HG03565 (cell line): ENCODE results near the gene COL4A1.

Experiments
- ATAC-seq: cut with Tn5 transposase; IDR thresholded peaks from one replicate; pipeline ENCODE4 v1.9.1; 2021; ENCODE audit warnings: mild to moderate bottlenecking, moderate library complexity; ENCODE audit not compliant: unreplicated experiment

Gene COL4A1

DNA sequence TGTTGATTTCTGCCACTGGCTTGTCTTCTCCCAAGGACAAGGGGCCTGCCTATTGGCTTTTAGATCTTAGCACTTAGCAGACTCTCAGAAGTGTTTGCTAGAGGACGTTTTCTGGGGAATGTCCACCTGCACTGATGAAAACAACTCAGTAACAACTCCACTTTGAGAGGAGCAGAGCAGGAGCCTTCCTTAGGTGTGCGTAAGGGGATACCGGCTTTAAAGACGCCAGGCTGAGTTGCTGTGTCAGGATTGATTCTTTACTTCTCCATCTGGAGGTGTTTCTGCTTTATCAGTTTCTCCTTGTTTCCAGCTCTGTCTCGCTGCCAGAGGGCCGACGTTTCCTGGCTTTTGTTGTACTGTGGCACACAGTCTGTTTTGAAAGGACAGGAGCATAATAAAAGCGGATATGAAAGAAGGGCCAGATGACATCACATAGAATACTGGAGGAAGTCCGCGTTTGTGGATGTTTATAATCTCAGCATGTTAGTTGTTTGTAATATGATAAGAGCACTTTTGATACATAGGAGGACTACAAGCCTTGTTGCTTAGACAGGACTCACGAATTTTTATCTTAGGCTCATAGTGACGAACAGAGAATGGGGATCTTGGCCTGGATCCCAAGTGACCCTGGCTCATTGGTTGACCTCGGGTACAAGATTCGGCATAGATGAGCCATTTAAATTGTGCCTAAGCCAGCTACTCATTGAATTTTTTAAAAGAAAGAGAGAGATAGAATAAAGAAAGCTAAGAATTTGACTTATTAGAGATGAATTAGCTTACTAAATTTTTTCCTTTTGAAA is 34.7 kb upstream of the COL4A1 start:
- peak; percentile 68 for ATAC-seq

GRCh38 chr13:110340812-110341444 is 34.0 kb upstream of the COL4A1 start:
- no peak for ATAC-seq

- ATAC-seq: no peak
Measured at GRCh38 chr13:110339975-110340550, 33.1 kb upstream of the COL4A1 start.

DNA sequence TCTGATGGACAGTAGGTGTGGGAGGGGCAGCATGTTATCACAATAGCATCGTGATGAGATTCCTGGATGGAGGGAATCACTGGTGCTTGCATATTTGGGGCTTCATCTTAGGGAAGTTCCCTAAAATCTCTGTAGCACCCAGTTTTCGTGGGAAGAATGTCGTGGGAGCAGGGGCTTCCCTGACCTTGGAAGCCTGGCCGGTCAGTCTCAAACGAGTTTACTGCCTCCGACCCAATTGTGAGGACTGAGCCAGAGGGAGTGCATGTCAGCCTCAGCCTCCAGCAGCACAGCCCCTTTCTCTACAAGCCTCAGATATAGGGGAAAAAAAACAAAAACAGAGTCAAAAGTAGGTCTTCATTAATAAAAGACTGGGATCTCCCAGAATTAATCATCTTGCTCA is 32.3 kb upstream of the COL4A1 start:
- ATAC-seq: no peak

DNA sequence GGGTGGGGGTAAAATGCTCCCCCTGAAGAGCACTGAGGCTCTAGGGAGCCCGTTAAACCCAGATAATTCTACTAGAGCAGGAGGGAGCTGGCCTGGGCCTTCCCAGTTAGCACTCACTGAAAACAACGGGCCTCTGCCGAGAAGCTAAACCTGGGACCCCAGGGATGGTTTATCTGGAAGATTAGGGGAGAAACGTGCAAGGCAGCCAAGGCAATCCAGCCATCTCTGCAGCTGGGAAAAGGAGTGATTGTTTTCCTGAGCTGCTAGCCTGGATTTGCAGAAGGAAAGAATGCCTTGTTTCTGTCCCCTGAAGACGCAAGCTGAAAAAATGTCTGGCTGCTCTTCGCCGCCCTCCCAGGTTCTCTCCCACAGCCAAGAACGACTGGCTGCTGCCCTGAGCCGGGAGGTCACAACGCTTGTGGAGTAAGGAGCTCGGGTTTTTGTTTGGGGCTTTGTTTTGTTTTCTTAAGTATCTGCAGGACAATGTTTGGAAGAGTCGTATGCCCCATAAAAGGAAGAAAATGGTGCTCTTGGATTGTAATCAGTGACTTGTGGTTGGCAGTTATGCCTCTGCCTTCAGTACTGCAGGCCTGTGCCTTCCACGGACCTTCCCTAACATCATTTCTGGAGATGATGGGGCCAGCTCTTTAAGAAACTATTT is 31.6 kb upstream of the COL4A1 start:
- ATAC-seq: no peak

DNA sequence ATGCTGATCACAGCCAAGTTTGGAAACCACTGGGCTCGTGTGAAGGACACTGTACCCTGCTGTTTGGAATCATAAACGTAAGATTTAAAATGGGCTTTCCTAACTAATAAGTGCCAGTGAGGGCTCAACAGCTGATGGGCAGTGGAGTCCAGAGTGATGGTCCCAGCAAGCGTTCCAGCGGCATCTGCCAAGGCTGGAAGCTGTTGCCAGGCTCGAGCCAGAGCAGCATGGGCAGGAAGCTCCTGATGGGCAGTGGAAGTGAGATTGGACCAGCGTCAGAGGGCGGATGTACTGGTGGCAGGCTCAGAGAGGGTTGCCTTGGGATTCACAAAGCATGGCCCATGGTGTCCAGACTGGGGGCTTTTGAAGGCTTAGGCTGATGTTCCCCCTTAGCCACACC is 30.3 kb upstream of the COL4A1 start:
- no peak for ATAC-seq

- ATAC-seq: no peak
Measured at GRCh38 chr13:110336681-110337080, 29.7 kb upstream of the COL4A1 start.

DNA sequence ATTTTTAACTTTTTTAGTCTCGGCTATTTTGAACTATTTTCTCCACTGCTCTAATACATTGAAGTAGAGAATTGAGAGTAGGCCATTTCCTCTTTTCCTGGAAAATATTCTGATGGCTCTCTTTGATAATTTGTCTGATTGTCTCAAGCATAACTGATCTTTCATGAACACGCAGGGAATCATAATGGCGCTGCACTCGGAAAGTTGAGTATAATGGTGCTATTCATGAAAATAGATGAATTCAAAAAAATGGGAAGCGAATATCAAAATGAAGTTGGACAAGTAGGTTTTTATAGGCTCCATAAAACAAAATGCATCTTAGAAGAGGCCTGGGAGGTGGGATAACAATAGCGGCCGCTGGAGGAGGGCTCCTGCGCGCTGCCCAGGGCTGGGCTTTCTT is 29.2 kb upstream of the COL4A1 start:
- no peak for ATAC-seq

GRCh38 chr13:110334841-110335490 is 28.0 kb upstream of the COL4A1 start:
- ATAC-seq: no peak

DNA sequence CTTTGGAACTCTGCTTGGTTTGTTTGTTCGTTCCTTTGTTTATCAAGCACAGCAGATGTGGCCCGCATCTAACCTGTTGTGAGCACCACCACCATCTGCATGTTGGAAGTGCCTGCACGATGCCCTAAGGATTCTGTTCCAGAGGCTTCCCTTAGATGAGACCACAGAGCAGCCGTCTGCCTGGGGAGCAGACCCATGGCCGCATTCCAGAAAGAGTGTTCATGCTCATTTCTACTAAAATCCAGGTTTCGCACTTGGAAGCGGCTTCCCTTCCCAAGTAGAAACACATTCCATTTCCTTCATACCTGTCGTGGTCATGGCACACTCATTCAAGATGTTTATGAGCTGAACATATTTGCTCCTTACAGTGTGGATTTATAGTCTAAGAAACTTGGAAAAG is 27.3 kb upstream of the COL4A1 start:
- no peak for ATAC-seq

- ATAC-seq: no peak
Measured at GRCh38 chr13:110333837-110334236, 26.9 kb upstream of the COL4A1 start.

DNA sequence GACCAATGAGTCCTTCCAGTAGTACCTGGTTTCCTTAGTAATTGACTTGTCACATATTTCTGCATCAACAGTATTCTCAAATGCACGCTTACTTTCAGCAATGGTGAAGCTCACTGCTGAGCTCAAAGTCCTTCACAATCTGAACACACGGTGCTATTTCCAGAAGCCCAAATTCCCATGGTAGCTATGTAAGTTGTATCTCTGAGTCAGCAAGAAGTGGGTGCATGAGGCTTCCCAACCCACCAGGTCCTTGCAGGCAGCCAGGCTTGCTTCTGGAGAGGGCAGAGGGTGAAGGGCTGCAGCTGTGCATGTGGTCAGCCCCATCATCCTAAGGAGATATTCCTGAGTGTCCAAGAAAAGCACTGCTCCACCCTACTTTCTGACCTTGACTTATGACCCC is 25.8 kb upstream of the COL4A1 start:
- no peak for ATAC-seq

GRCh38 chr13:110331362-110331761 is 24.4 kb upstream of the COL4A1 start:
- ATAC-seq: no peak

- ATAC-seq: no peak
Measured at GRCh38 chr13:110330491-110331011, 23.6 kb upstream of the COL4A1 start.

DNA sequence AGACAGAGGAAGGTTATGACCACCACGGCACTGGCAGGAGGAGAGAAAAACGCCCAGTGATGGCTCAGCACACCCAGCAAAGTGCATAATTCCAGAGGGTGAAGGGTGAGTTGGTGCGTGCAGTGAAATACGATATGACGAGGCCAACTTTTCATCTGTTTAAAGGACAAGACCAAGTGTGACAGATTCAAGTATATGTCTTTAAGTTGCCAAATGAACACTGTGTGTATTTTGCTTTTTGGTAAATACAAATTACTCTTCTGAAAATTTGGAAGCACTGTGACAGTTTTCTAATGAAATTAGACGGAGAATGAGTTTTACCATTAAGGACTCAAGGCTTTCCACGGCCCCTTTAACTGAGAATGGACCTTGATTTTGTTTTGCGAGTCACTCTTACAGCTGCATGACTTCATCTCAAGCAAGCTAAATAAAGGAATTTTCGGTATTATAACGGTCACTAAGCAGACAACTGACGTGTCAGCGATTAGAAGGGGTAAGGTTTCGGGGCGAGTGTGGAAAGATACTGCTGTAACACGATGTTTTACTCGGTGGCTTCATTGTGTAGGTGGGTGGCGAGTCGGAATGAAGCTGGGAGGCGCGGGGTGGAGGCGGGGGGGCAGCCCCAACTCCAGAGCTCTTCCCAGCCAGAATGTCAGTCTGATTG is 23.0 kb upstream of the COL4A1 start:
- ATAC-seq: no peak

GRCh38 chr13:110329258-110329657 is 22.3 kb upstream of the COL4A1 start:
- ATAC-seq: no peak

GRCh38 chr13:110328573-110328972 is 21.6 kb upstream of the COL4A1 start:
- no peak for ATAC-seq

- ATAC-seq: no peak
Measured at GRCh38 chr13:110327051-110327721, 20.2 kb upstream of the COL4A1 start.

DNA sequence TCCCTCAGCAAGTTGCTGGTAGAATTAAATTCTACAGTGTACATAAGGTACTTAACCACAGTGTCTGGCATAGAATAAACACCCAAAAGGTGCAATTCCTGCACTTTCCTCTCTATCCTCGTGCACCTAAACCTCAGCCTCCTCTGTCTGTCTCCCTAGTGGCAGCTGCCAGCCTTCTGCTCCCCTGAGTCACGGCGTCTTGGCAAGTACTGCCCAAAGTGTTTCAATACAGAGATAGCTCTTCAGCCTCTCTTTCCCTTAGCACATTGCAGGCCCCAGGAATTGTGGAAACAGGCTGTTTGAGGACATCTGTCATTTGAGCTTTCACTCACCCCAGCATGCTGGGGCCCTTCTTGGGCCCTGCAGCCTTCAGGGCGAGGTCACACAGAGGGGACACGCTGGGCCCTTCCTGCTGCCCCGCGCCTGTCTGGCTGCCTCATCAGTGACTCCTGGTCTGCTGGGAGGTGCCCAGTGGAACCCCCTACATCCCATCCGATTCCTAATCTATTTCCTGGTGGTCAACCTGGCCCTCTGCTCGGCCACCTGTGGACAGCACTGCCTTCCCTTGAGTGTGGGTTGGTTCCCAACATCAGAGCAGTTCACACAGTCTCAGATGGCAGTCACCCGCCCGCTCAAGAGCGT is 19.4 kb upstream of the COL4A1 start:
- ATAC-seq: no peak
